GM19035 (cell line): Measurements from ENCODE around the gene COL8A1.
"Not testable (repeated sequence)": the region's sequence is repeated elsewhere in the genome, so short reads cannot be mapped to it uniquely, and the experiment has no call there.

Experiments used
- ATAC-seq: cut with Tn5 transposase; IDR thresholded peaks from one replicate; pipeline ENCODE4 v1.9.1; 2021; ENCODE audit not compliant: unreplicated experiment

The COL8A1 gene

GRCh38 chr3:99838755-99839154 is 200.4 kb downstream of the COL8A1 start:
- no peak for ATAC-seq

GRCh38 chr3:99839613-99840012 is 201.2 kb downstream of the COL8A1 start:
- no peak for ATAC-seq

- not testable (repeated sequence) for ATAC-seq
Measured at GRCh38 chr3:99841949-99842348, 203.6 kb downstream of the COL8A1 start.

GRCh38 chr3:99842826-99843589 is 204.6 kb downstream of the COL8A1 start:
- ATAC-seq, result peak; percentile 71

GRCh38 chr3:99843590-99844258 is 205.3 kb downstream of the COL8A1 start:
- peak; percentile 11 for ATAC-seq

GRCh38 chr3:99845331-99845730 is 206.9 kb downstream of the COL8A1 start:
- ATAC-seq, result no peak

- ATAC-seq, result no peak
Measured at GRCh38 chr3:99845999-99846398, 207.6 kb downstream of the COL8A1 start.

GRCh38 chr3:99846477-99847160 is 208.2 kb downstream of the COL8A1 start:
- no peak for ATAC-seq

GRCh38 chr3:99848433-99848832 is 210.0 kb downstream of the COL8A1 start:
- no peak for ATAC-seq
